Measurements from ENCODE around the gene VILL. TPM values are rescaled to one million over a fixed set of nuclear protein-coding genes. Genes with fewer than 3 reads are reported as not detected.

The VILL gene
- total and polyA plus RNA-seq, 10 of the 15 experiments (the other 5 are each of a cell fraction or from before 2014, with no cell fraction given), result 0.15 to 5.4 (median 2.1) TPM; not detected in 1

GRCh38 chr3:37963016-37963415 is 27.6 kb upstream of the VILL start (continued):
- TF ChIP-seq SIN3A (IDR thresholded peaks at IDR 0.05; ENCODE audit: low read depth, low read length) (no peak), ZNF384 (IDR thresholded peaks at IDR 0.05; ENCODE audit: borderline replicate concordance, low read depth, low read length) (no peak), TCF7 (IDR thresholded peaks at IDR 0.05; ENCODE audit: borderline replicate concordance) (no peak), ZNF217 (IDR thresholded peaks at IDR 0.05) (no peak), HDAC6 (IDR thresholded peaks at IDR 0.05; ENCODE audit: unreplicated experiment) (no peak), IRF3 (IDR thresholded peaks at IDR 0.05) (no peak), ETV6 (conservative IDR thresholded peaks at IDR 0.05 in 1 of 2, IDR thresholded peaks at IDR 0.05 in 1 of 2; ENCODE audit: borderline replicate concordance in 1 of 2, low read depth in 1 of 2) (no peak), NFXL1 (IDR thresholded peaks at IDR 0.05; ENCODE audit: borderline replicate concordance) (no peak), RB1 (IDR thresholded peaks at IDR 0.05; ENCODE audit: borderline replicate concordance) (no peak)

GRCh38 chr3:37963635-37964034 is 27.0 kb upstream of the VILL start:
- Histone ChIP-seq H3K27me3 (replicated peaks in 1 of 2; ENCODE audit: control insufficient read depth in 2 of 2, insufficient read depth in 2 of 2, low read length in 1 of 2) (no peaks in the 10 kb centered on the region; a peak in 1 of 4 replicates), H3K4me2 (ENCODE audit: control insufficient read depth, insufficient read depth) (no peak overlapping the region), H4K20me1 (ENCODE audit: control insufficient read depth, insufficient read depth) (no peaks in the 10 kb centered on the region), H3K27ac (ENCODE audit: control insufficient read depth, insufficient read depth) (no peak overlapping the region), H3K9me3 (replicated peaks; ENCODE audit: control insufficient read depth, insufficient read depth, low read length) (no peaks in the 10 kb centered on the region), H3K9ac (ENCODE audit: control insufficient read depth, insufficient read depth, low read length) (no peak overlapping the region), H3K79me2 (ENCODE audit: control insufficient read depth, insufficient read depth, low read length) (no peaks in the 10 kb centered on the region), H2AFZ (ENCODE audit: control insufficient read depth, low read depth, low read length) (no peak overlapping the region), H3K4me3 (no peak overlapping the region), H3K4me1 (ENCODE audit: control insufficient read depth, insufficient read depth, low read length) (no peaks in the 10 kb centered on the region), H3K36me3 (ENCODE audit: control insufficient read depth in 2 of 2, insufficient read depth in 2 of 2, low read length in 1 of 2) (no peaks in the 10 kb centered on the region)
- ATAC-seq, result no peak
- RAD21 ChIA-PET (ENCODE audit: unreplicated experiment), result interaction anchor here (0.7 to 7.4 kb wide), 4 partner anchors 97 to 812 kb away, joined by 3 to 111 read pairs (median 4); no protein-coding TSS in a partner anchor
- TF ChIP-seq ZNF24 (IDR thresholded peaks at IDR 0.05) (no peak), FOS (IDR thresholded peaks at IDR 0.05; ENCODE audit: borderline replicate concordance, extremely low read depth, insufficient read length) (no peak)
- SMC1A ChIA-PET (ENCODE audit: uncharacterized antibody, unreplicated experiment), result interaction anchor here (0.7 to 1.4 kb wide), 4 partner anchors 11 to 334 kb away, joined by 3 to 5 read pairs (median 3); no protein-coding TSS in a partner anchor
- CTCF ChIA-PET, result interaction anchor here (0.7 to 3.6 kb wide), 4 partner anchors 10 to 537 kb away, joined by 3 to 25 read pairs (median 4); no protein-coding TSS in a partner anchor
- no peak for DNase-seq (ENCODE audit: low read depth, low spot score)
- 42% methylated on average over 3 of the region's 3 CpGs for WGBS (ENCODE audit: insufficient coverage, insufficient replicate concordance, low lambda C conversion rate, missing lambda C conversion rate)
- no TSS peak for BruUV-seq (replicated peaks)
- no peak for FAIRE-seq
- POLR2A ChIA-PET, result no interaction called here
- in situ Hi-C loops (cut with MboI), result loop anchor here (5.0 kb wide), 1 partner anchor 106 kb away; no protein-coding TSS in a partner anchor
- intact Hi-C loops (cut with micrococcal nuclease; ENCODE audit: unreplicated experiment), result no loop called here
